ENCODE data around the gene TMEM129. TPM values are rescaled to one million over a fixed set of nuclear protein-coding genes. Genes with fewer than 3 reads are reported as not detected.

TMEM129 gene
- total RNA-seq, 3 donors from 2014 or later, result 40.5 to 47.3 (median 41.6) TPM

DNA sequence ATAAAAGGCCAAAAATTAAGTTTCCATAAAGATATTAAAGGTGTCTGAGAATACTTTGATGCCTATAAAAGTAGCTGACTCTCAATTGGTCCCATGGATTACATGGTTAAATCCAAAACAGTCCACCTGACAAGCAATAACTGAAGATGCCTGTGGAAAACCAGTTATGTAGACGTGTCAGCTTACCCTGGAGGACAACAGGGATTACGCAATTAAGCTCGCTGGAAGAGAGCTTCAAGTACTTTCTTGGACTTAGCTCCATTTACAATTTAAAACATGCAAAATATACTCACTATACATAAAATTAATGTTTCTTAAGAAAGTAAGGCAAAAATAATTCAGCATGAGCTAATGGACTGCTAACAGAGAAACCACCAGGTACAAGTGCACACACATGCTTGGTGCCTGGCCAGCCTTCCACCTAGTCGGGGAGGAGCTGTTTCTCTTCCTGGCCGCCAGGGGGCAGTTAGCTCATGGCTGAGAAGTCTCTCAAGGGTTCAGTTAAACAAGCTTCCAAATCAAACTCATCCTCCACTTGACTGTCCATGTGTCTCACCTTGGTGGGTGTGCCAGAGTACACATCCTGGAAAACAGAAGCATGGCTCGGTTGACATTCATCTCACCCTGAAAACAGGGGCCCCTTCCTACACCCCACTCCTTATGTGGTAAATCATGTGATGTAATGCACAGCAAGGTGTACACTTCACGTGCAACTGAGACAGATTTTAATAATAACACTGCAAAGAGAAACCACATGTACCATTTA lies 27.8 kb downstream of the TMEM129 start:
- Histone ChIP-seq H3K27me3 (no peaks in the 10 kb centered on the region), H3K27ac (no peak overlapping the region), H3K4me3 (no peak overlapping the region), H3K36me3 (no peaks in the 10 kb centered on the region), H3K9me3 (no peaks in the 10 kb centered on the region), H3K4me1 (no peaks in the 10 kb centered on the region)
- TF ChIP-seq CTCF (IDR thresholded peaks at IDR 0.05) (peak; percentile 72 to 88 (median 83)), POLR2A (IDR thresholded peaks at IDR 0.05) (no peak)
- intact Hi-C loops (cut with DNase I; ENCODE audit: low total_unique reads), result no loop called here
- DNase-seq (ENCODE audit: low spot score in 2 of 2), result peak; percentile 62 to 83

DNA sequence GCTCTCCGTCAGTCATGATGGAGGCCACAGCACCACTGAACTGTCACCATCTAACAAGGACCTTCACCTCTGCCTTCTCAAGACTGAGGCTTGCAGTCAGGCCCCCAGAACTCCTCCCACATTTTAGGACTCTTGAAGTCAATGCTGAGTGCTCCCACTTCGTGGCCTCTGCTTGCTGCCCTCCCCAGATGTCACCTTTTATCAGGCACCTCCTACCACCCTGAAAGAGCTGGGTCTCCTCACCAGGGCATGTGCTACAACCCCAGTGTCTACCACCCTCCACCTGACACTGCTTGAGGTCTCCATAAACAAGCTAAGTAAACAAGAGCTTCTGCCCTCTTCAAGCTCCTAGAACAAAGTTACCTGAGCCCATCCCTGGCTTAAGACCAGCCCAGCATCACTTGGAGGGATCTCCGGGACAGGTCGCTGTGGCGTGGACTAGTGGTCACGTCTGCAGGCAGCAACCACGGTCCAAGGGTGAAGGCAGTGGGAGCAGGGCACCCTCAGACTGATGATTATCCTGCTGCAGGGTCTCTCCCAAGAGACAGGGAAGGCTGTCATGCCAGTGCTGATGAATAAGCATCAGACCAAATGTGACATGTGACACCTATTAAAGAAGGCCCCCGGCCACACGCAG lies 29.3 kb downstream of the TMEM129 start:
- H3K36me3 ChIP-seq, result no peaks in the 10 kb centered on the region
- no peaks in the 10 kb centered on the region for H3K27me3 ChIP-seq
- no peak overlapping the region for H3K27ac ChIP-seq
- no peaks in the 10 kb centered on the region for H3K4me1 ChIP-seq
- DNase-seq (ENCODE audit: low spot score in 2 of 2), result no peak
- no peaks in the 10 kb centered on the region for H3K9me3 ChIP-seq
- intact Hi-C loops (cut with DNase I; ENCODE audit: low total_unique reads), result no loop called here
- H3K4me3 ChIP-seq, result no peak overlapping the region
- TF ChIP-seq CTCF (IDR thresholded peaks at IDR 0.05) (no peak), POLR2A (IDR thresholded peaks at IDR 0.05) (no peak), POLR2AphosphoS5 (IDR thresholded peaks at IDR 0.05) (no peak)

DNA sequence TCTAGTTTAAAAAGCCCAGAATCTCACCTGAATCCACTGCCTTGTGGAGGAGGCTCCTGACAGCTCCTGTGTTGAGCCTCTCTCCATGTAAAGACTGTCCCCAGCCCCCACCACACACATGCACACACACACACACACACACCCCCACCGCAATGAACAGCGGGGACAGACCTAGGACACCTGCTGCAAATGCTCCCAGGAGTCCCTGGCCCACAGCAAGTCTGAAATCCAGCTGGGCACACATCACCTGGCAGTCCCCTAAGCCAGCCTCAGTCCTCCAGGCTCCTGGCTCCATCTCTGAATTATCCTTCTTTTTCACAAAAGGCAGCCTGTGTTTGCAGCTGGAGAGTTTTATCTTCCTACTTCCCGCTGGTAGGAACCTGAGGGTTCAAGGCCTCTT lies 30.4 kb downstream of the TMEM129 start:
- TF ChIP-seq POLR2AphosphoS5 (IDR thresholded peaks at IDR 0.05) (no peak), POLR2A (IDR thresholded peaks at IDR 0.05) (no peak), CTCF (IDR thresholded peaks at IDR 0.05) (no peak)
- Histone ChIP-seq H3K27me3 (no peaks in the 10 kb centered on the region), H3K27ac (no peak overlapping the region), H3K9me3 (no peaks in the 10 kb centered on the region), H3K4me3 (no peak overlapping the region), H3K36me3 (no peaks in the 10 kb centered on the region), H3K4me1 (no peaks in the 10 kb centered on the region)
- intact Hi-C loops (cut with DNase I; ENCODE audit: low total_unique reads), result no loop called here
- DNase-seq (ENCODE audit: low spot score in 2 of 2), result no peak

DNA sequence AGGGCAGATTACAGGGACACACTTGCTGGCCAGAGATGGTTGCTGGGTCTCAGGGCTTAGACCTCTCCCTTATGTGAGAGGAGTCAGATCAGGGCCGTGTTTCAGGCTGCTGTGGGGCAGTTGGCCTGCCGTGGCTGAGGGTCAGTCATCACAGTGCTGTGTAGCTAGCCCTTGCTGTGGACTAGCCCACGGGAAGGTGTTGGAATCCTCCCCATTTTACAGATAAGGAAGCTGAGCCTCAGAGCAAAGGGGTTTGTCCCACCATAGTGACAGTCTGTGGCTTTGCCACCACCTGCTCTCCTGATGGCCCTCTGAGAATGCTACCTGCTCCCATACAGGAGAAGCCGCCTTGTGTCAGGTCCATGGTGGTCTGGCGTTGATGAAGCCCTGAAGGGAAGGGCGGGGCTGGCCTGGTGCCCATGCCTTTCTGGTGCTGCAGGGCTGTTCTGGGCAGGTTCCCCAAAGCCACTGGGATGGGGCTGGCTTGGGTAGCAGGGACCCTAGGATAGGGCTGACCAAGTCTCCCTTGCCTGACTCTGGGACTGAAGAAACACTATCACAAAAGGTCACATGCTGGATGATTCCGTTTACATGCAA lies 34.6 kb downstream of the TMEM129 start:
- intact Hi-C loops (cut with DNase I; ENCODE audit: low total_unique reads), result no loop called here
- no peak for DNase-seq (ENCODE audit: low spot score in 2 of 2)
- Histone ChIP-seq H3K27ac (peak overlapping the region in 1 of 2 donors; percentile 12), H3K27me3 (no peaks in the 10 kb centered on the region), H3K4me1 (no peaks in the 10 kb centered on the region), H3K9me3 (no peaks in the 10 kb centered on the region), H3K36me3 (no peaks in the 10 kb centered on the region), H3K4me3 (no peak overlapping the region)
- TF ChIP-seq POLR2AphosphoS5 (IDR thresholded peaks at IDR 0.05) (no peak), POLR2A (IDR thresholded peaks at IDR 0.05) (no peak), CTCF (IDR thresholded peaks at IDR 0.05) (no peak)

Measured in breast epithelium (tissue), 4 donors.